Fibroblast of gingiva (primary cell): ENCODE measurements around the gene RNF220.
A peak's percentile ranks its signal among the peaks of the same experiment; 100 is the strongest.

ENCODE experiments used
- DNase-seq: peaks from one replicate; pipeline ENCODE4 v3.0.0-alpha.2; 2011; ENCODE audit warnings: low read depth

RNF220 gene

GRCh38 chr1:44436401-44437106, 31.5 kb downstream of the RNF220 start:
- DNase-seq, result no peak

GRCh38 chr1:44437107-44437716, 32.2 kb downstream of the RNF220 start:
- no peak for DNase-seq

- peak; percentile 53 for DNase-seq
These were observed 37.7 kb downstream of the RNF220 start for GRCh38 chr1:44442791-44443190.

- no peak for DNase-seq
These were observed 42.2 kb downstream of the RNF220 start for GRCh38 chr1:44447051-44447810.

- DNase-seq, result no peak
These were observed 48.8 kb downstream of the RNF220 start for GRCh38 chr1:44453798-44454349.

GRCh38 chr1:44454704-44455103, 49.6 kb downstream of the RNF220 start:
- no peak for DNase-seq

- no peak for DNase-seq
These were observed 55.2 kb downstream of the RNF220 start for GRCh38 chr1:44460107-44460882.

- no peak for DNase-seq
These were observed 59.3 kb downstream of the RNF220 start for GRCh38 chr1:44464361-44464760.

- DNase-seq, result no peak
These were observed 62.5 kb downstream of the RNF220 start for GRCh38 chr1:44467566-44467965.

- DNase-seq, result no peak
These were observed 66.9 kb downstream of the RNF220 start for GRCh38 chr1:44471911-44472453.

GRCh38 chr1:44472620-44473525, 67.8 kb downstream of the RNF220 start:
- no peak for DNase-seq

GRCh38 chr1:44476891-44477290, 71.8 kb downstream of the RNF220 start:
- no peak for DNase-seq

GRCh38 chr1:44481701-44482100, 76.6 kb downstream of the RNF220 start:
- no peak for DNase-seq

GRCh38 chr1:44483089-44483874, 78.2 kb downstream of the RNF220 start:
- no peak for DNase-seq

GRCh38 chr1:44484155-44484688, 79.2 kb downstream of the RNF220 start:
- DNase-seq, result no peak

GRCh38 chr1:44485229-44485933, 80.3 kb downstream of the RNF220 start:
- DNase-seq, result peak; percentile 62

- DNase-seq, result no peak
These were observed 80.9 kb downstream of the RNF220 start for GRCh38 chr1:44485934-44486460.

GRCh38 chr1:44489481-44489880, 84.4 kb downstream of the RNF220 start:
- no peak for DNase-seq
